GM10248 (cell line): ENCODE data around the gene NBL1.

Source experiments
- CTCF ChIA-PET: fragments of 300-600 bp; sonication (Branson Sonifier 250); formaldehyde crosslinking; extraction: SDS; loops from one replicate; lab custom pipeline; 2021; ENCODE audit warnings: antibody characterized with exemption; lab: Yijun Ruan, JAX
- POLR2A ChIA-PET: fragments of 350-650 bp; sonication (Branson Sonifier 250); formaldehyde crosslinking; extraction: SDS; loops from one replicate; lab custom pipeline; 2020; ENCODE audit warnings: antibody characterized with exemption; lab: Yijun Ruan, JAX
- DNase-seq: peaks from one replicate; pipeline ENCODE4 v3.0.0; 2012; ENCODE audit errors: extremely low spot score
- CTCF ChIP-seq: IDR thresholded peaks from 2 replicates; pipeline ENCODE4 v1.5.1; 2012; ENCODE audit warnings: mild to moderate bottlenecking, low read depth; ENCODE audit errors: extremely low read depth, missing control alignments, control extremely low read depth

Gene NBL1

GRCh38 chr1:19620786-19621185 is 23.3 kb upstream of the NBL1 start:
- ChIA-PET POLR2A (no interaction called here), CTCF (interaction anchor here (1.2 to 1.4 kb wide), 3 partner anchors 10 to 42 kb away, joined by 3 read pairs; no protein-coding TSS in a partner anchor)
- TF ChIP-seq CTCF = no peak
- DNase-seq = no peak

GRCh38 chr1:19621274-19621950 is 22.7 kb upstream of the NBL1 start:
- POLR2A ChIA-PET = no interaction called here
- DNase-seq = no peak
- CTCF ChIA-PET = interaction anchor here (1.4 kb wide), 2 partner anchors 10 to 42 kb away, joined by 3 read pairs; no protein-coding TSS in a partner anchor
- TF ChIP-seq CTCF = no peak

- ChIA-PET CTCF (no interaction called here), POLR2A (no interaction called here)
- DNase-seq = no peak
- no peak for TF ChIP-seq CTCF
These were observed 21.9 kb upstream of the NBL1 start for GRCh38 chr1:19622204-19622603.

GRCh38 chr1:19623523-19623922 is 20.6 kb upstream of the NBL1 start:
- POLR2A ChIA-PET = no interaction called here
- DNase-seq = no peak
- no peak for TF ChIP-seq CTCF
- CTCF ChIA-PET = interaction anchor here (0.7 to 1.5 kb wide), 4 partner anchors 14 to 137 kb away, joined by 3 to 4 read pairs (median 3); no protein-coding TSS in a partner anchor

- POLR2A ChIA-PET = no interaction called here
- no peak for DNase-seq
- CTCF ChIA-PET = interaction anchor here (1.6 kb wide), 1 partner anchor 37 kb away, joined by 5 read pairs; no protein-coding TSS in a partner anchor
- no peak for TF ChIP-seq CTCF
These were observed 18.7 kb upstream of the NBL1 start for GRCh38 chr1:19625291-19625937.

- ChIA-PET CTCF (interaction anchor here (1.0 to 1.3 kb wide), 2 partner anchors 158 to 243 kb away, joined by 3 read pairs; no protein-coding TSS in a partner anchor), POLR2A (no interaction called here)
- no peak for TF ChIP-seq CTCF
- no peak for DNase-seq
These were observed 15.2 kb upstream of the NBL1 start for GRCh38 chr1:19628879-19629278.
